ENCODE measurements around the gene TSPAN9. TPM values are rescaled to one million over a fixed set of nuclear protein-coding genes. Genes with fewer than 3 reads are reported as not detected.
A peak's percentile ranks its signal among the peaks of the same experiment; 100 is the strongest.

The TSPAN9 gene
- polyA plus RNA-seq, 2 of the 4 experiments (the other 2 are of a cell fraction): 12.4 to 16.1 TPM

DNA sequence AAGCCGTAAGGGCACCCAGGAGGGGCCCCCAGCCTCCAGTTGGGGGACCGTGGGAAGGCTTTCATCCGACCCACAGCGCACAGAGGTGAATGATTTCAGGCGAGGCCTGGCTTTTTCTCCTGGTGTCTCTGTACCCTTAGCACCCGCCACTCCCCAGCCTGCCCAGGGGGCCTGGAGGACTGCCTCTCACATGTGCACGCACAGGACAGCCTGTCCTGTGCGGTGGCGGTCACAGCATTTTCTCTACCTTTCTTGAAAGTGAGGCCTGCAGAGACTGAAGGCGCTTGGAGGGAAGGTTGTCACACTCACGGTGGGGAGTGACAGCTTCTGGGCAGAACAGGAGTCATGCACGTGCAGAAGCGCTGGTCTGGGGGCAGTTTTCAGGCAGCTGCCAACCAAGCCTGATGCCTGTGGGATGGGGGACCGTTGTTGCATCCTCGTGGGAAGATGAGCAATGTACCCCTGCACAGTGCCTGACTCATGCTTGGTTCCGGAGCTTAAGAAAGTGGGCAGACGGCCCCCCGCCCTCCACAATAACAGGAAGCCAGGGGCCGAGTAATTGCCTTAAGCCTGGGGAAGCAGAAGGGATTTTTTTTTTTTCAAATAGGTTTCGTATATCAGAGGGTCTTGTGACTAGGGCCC is 148.1 kb downstream of the TSPAN9 start:
- DNase-seq (ENCODE audit: low read depth in 1 of 2, low spot score in 1 of 2) (no peak), FAIRE-seq (no peak), ATAC-seq (no peak)
- H3K9me3 ChIP-seq: no peaks in the 10 kb centered on the region
- H3K4me1 ChIP-seq: no peaks in the 10 kb centered on the region
- WGBS (ENCODE audit: missing lambda C conversion rate): 75% methylated on average over 20 of the region's 20 CpGs
- ChIA-PET POLR2A (no interaction called here), CTCF (interaction anchor here (0.8 to 1.8 kb wide), 5 partner anchors 50 to 580 kb away, joined by 3 to 7 read pairs (median 3); no protein-coding TSS in a partner anchor)
- no peak overlapping the region for H3K4me2 ChIP-seq
- H3K27ac ChIP-seq: no peak overlapping the region
- TF ChIP-seq, protein P1, sequence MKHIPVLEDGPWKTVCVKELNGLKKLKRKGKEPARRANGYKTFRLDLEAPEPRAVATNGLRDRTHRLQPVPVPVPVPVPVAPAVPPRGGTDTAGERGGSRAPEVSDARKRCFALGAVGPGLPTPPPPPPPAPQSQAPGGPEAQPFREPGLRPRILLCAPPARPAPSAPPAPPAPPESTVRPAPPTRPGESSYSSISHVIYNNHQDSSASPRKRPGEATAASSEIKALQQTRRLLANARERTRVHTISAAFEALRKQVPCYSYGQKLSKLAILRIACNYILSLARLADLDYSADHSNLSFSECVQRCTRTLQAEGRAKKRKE (CRISPR knock-in tag; IDR thresholded peaks at IDR 0.05; ENCODE audit: low read depth): no peak
- TF ChIP-seq FOSB (CRISPR knock-in tag; IDR thresholded peaks at IDR 0.05): no peak
- TF ChIP-seq NFE2L2 (conservative IDR thresholded peaks at IDR 0.05; ENCODE audit: low read length): no peak
- TF ChIP-seq RNF2 (IDR thresholded peaks at IDR 0.05; ENCODE audit: borderline replicate concordance, low read depth): no peak
- TF ChIP-seq CBX8 (IDR thresholded peaks at IDR 0.05): no peak
- TF ChIP-seq, protein P2, sequence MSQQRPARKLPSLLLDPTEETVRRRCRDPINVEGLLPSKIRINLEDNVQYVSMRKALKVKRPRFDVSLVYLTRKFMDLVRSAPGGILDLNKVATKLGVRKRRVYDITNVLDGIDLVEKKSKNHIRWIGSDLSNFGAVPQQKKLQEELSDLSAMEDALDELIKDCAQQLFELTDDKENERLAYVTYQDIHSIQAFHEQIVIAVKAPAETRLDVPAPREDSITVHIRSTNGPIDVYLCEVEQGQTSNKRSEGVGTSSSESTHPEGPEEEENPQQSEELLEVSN (IDR thresholded peaks at IDR 0.05; ENCODE audit: borderline replicate concordance, low read depth): no peak
- no peak for TF ChIP-seq ESRRA (IDR thresholded peaks at IDR 0.05; ENCODE audit: borderline replicate concordance, low read length)
- H3K4me3 ChIP-seq: no peak overlapping the region

DNA sequence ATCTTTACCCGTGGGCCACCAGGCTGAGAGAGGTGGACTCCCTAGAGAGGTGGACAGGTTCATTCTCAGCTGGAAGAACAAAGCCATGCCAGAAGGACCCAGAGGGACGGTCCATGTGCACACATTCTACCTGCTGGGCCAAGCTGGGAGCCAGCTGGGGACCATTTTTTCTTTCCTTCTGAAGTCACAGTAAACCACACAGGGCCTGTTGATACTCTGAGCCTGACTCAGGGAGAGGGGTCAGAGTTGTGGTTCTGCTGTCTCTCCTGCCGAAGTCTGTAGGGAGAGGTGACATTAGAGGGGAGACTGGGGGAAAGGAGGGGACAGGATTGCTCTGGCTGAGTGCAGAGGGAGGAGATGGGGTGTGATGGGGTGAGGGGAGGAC is 148.6 kb downstream of the TSPAN9 start:
- ATAC-seq (no peak), DNase-seq (ENCODE audit: low read depth in 1 of 2, low spot score in 1 of 2) (no peak), FAIRE-seq (no peak)
- Histone ChIP-seq H3K27ac (no peak overlapping the region), H3K9me3 (no peaks in the 10 kb centered on the region), H3K4me3 (no peak overlapping the region), H3K4me2 (no peak overlapping the region), H3K4me1 (no peaks in the 10 kb centered on the region)
- ChIA-PET POLR2A (no interaction called here), CTCF (interaction anchor here (0.5 kb wide), 1 partner anchor 8 kb away, joined by 3 read pairs; no protein-coding TSS in a partner anchor)
- 56% methylated on average over 3 of the region's 3 CpGs for WGBS (ENCODE audit: missing lambda C conversion rate)
- TF ChIP-seq HDAC2 (IDR thresholded peaks at IDR 0.05): no peak

DNA sequence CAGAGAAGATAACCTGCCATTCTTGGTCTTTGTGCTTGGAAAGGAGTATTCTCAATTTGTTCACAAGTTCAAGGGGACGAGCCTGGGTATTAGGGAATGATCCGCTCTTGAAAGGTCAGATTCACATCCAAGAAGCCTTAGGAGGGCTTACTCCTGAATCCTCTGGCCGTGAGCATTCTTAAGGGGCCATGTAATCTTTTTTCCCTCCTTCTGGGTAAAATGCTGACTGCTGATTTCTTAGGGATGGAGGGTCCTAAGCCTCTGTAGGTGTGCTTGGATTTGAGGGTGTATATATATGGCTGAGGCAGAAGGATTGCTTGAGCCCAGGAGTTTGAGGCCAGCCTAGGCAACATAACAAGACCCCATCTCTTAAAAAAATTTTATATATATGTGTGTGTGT is 149.1 kb downstream of the TSPAN9 start:
- CTCF ChIA-PET: interaction anchor here (0.5 kb wide), 1 partner anchor 9 kb away, joined by 3 read pairs; no protein-coding TSS in a partner anchor

DNA sequence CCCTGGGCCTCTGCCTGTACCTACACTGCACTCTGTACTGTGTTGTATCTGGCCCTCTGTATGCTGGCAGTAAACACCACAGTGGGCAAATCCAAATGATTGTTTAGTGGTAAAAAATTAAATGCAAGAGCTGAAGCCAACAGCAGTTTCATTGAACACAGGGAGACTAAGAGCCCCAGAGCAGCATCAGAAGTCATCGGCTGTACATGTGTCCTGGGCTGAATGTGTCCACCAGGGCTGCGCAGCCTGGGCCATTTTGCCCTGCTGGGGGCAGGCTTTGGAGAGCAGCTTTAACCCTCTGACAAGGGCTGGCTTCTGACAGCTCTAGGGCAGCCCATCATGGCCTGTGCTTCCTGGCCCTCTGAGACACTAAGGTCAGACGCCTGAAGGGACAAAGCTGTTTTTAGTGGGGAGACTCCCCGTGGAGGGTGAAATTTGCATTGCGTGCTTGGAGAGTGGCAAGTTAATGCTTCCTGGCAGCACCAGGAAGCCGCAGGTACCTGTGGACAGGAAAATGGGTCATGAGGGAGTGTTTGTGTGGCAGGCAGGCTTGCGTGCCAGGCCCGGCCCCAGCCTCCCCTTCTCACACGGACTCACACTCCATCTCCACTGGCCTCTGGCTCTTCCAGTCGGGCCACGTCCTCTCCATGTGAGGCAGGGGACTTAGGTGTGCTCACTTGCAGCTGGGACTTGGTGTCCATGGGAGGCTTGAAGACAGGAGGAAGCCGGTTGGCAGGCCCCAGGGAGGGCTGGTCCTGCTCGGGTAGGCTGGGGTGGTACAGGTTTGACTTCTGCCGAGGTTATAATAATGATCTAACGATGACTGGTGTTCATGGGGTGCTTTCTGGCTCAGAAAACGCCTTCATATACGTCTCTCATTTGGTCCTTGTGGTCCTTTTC is 150.1 kb downstream of the TSPAN9 start:
- Histone ChIP-seq H3K4me3 (no peak overlapping the region), H3K4me2 (no peak overlapping the region), H3K9me3 (no peaks in the 10 kb centered on the region), H3K27ac (no peak overlapping the region), H3K4me1 (no peaks in the 10 kb centered on the region)
- 83% methylated on average over 17 of the region's 17 CpGs for WGBS (ENCODE audit: missing lambda C conversion rate)
- CTCF ChIA-PET: interaction anchor here (1.0 to 2.4 kb wide), 8 partner anchors 15 to 154 kb away, joined by 3 to 10 read pairs (median 4); no protein-coding TSS in a partner anchor
- 0 out of 6 replicates have a peak, but pooled peaks of 1 of the 2 experiments have one; percentile 31 for ATAC-seq
- no peak for TF ChIP-seq HDAC2 (IDR thresholded peaks at IDR 0.05)
- no peak for TF ChIP-seq NPAS2 (CRISPR knock-in tag; IDR thresholded peaks at IDR 0.05; ENCODE audit: borderline replicate concordance)
- no peak for TF ChIP-seq NFE2L2 (conservative IDR thresholded peaks at IDR 0.05; ENCODE audit: low read length)
- no peak for TF ChIP-seq KDM1A (IDR thresholded peaks at IDR 0.05; ENCODE audit: low read depth)
- TF ChIP-seq ZFP36 (IDR thresholded peaks at IDR 0.05; ENCODE audit: borderline replicate concordance, partially characterized antibody): no peak
- TF ChIP-seq, protein P3, sequence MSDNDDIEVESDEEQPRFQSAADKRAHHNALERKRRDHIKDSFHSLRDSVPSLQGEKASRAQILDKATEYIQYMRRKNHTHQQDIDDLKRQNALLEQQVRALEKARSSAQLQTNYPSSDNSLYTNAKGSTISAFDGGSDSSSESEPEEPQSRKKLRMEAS (IDR thresholded peaks at IDR 0.05): no peak
- no peak for TF ChIP-seq MAFK (IDR thresholded peaks at IDR 0.05; ENCODE audit: partially characterized antibody)
- no peak for TF ChIP-seq ZSCAN20 (CRISPR knock-in tag; IDR thresholded peaks at IDR 0.05)
- TF ChIP-seq, protein P4, sequence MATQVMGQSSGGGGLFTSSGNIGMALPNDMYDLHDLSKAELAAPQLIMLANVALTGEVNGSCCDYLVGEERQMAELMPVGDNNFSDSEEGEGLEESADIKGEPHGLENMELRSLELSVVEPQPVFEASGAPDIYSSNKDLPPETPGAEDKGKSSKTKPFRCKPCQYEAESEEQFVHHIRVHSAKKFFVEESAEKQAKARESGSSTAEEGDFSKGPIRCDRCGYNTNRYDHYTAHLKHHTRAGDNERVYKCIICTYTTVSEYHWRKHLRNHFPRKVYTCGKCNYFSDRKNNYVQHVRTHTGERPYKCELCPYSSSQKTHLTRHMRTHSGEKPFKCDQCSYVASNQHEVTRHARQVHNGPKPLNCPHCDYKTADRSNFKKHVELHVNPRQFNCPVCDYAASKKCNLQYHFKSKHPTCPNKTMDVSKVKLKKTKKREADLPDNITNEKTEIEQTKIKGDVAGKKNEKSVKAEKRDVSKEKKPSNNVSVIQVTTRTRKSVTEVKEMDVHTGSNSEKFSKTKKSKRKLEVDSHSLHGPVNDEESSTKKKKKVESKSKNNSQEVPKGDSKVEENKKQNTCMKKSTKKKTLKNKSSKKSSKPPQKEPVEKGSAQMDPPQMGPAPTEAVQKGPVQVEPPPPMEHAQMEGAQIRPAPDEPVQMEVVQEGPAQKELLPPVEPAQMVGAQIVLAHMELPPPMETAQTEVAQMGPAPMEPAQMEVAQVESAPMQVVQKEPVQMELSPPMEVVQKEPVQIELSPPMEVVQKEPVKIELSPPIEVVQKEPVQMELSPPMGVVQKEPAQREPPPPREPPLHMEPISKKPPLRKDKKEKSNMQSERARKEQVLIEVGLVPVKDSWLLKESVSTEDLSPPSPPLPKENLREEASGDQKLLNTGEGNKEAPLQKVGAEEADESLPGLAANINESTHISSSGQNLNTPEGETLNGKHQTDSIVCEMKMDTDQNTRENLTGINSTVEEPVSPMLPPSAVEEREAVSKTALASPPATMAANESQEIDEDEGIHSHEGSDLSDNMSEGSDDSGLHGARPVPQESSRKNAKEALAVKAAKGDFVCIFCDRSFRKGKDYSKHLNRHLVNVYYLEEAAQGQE (IDR thresholded peaks at IDR 0.05): no peak
- no peak for DNase-seq (ENCODE audit: low read depth in 1 of 2, low spot score in 1 of 2)
- POLR2A ChIA-PET: no interaction called here
- no peak for FAIRE-seq

More for the DNA sequence above, 149.1 kb downstream of the TSPAN9 start:
- DNase-seq (ENCODE audit: low read depth in 1 of 2, low spot score in 1 of 2) (no peak), FAIRE-seq (no peak), ATAC-seq (no peak)
- Histone ChIP-seq H3K4me1 (no peaks in the 10 kb centered on the region), H3K4me3 (no peak overlapping the region), H3K4me2 (no peak overlapping the region), H3K27ac (no peak overlapping the region), H3K9me3 (no peaks in the 10 kb centered on the region)
- POLR2A ChIA-PET: no interaction called here
- 89% methylated on average over 3 of the region's 3 CpGs for WGBS (ENCODE audit: missing lambda C conversion rate)
- peak; percentile 64 for TF ChIP-seq MAFK (IDR thresholded peaks at IDR 0.05; ENCODE audit: partially characterized antibody)
- TF ChIP-seq HOXA7 (CRISPR knock-in tag; IDR thresholded peaks at IDR 0.05): no peak
- TF ChIP-seq, protein P5, sequence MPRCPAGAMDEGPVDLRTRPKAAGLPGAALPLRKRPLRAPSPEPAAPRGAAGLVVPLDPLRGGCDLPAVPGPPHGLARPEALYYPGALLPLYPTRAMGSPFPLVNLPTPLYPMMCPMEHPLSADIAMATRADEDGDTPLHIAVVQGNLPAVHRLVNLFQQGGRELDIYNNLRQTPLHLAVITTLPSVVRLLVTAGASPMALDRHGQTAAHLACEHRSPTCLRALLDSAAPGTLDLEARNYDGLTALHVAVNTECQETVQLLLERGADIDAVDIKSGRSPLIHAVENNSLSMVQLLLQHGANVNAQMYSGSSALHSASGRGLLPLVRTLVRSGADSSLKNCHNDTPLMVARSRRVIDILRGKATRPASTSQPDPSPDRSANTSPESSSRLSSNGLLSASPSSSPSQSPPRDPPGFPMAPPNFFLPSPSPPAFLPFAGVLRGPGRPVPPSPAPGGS (IDR thresholded peaks at IDR 0.05): no peak
- TF ChIP-seq EHMT2 (IDR thresholded peaks at IDR 0.05; ENCODE audit: low read depth): no peak
- TF ChIP-seq EHF (CRISPR knock-in tag; IDR thresholded peaks at IDR 0.05): no peak
